RWPE2 (cell line): ENCODE results near the gene CERS1.

Source experiments
- ATAC-seq: fragments of 200-7000 bp; cut with Tn5 transposase; 3 replicates; pipeline ENCODE4 v1.9.1; 2021; ENCODE audit warnings: low read depth
- DNase-seq: peaks from one replicate; pipeline ENCODE4 v3.0.0-alpha.2; 2020; ENCODE audit warnings: low spot score
- H3K27ac ChIP-seq: fragments of 450-650 bp; 2 replicates; pipeline ENCODE4 v1.5.1; 2017; ENCODE audit warnings: mild to moderate bottlenecking; ENCODE audit not compliant: poor library complexity, severe bottlenecking
- H3K27me3 ChIP-seq: fragments of 250-450 bp; sonication (Bioruptor Pico); 2 replicates; pipeline ENCODE4 v1.5.1; 2021; ENCODE audit warnings: mild to moderate bottlenecking, moderate library complexity; ENCODE audit not compliant: insufficient read depth, poor library complexity, severe bottlenecking
- H3K36me3 ChIP-seq: fragments of 250-450 bp; sonication (Bioruptor Pico); 2 replicates; pipeline ENCODE4 v1.5.1; 2020; ENCODE audit warnings: low read depth, mild to moderate bottlenecking, moderate library complexity
- H3K4me1 ChIP-seq: fragments of 250-450 bp; sonication (Bioruptor Pico); 2 replicates; pipeline ENCODE4 v1.5.1; 2021; ENCODE audit warnings: mild to moderate bottlenecking, moderate library complexity; ENCODE audit not compliant: insufficient read depth, poor library complexity, severe bottlenecking
- H3K4me3 ChIP-seq: fragments of 250-450 bp; sonication (Bioruptor Pico); 2 replicates; pipeline ENCODE4 v1.5.1; 2021; ENCODE audit warnings: mild to moderate bottlenecking, moderate library complexity; ENCODE audit not compliant: severe bottlenecking
- H3K9me3 ChIP-seq: fragments of 250-450 bp; sonication (Bioruptor Pico); 2 replicates; pipeline ENCODE4 v1.5.1; 2021; ENCODE audit warnings: mild to moderate bottlenecking, moderate library complexity; ENCODE audit not compliant: severe bottlenecking
- CTCF ChIP-seq: fragments of 450-650 bp; IDR thresholded peaks from one replicate; pipeline ENCODE4 v1.5.1; 2017; ENCODE audit warnings: mild to moderate bottlenecking, moderate library complexity; ENCODE audit not compliant: poor library complexity, severe bottlenecking

The CERS1 gene

GRCh38 chr19:18833141-18833476 is 62.8 kb downstream of the CERS1 start:
- DNase-seq: no peak
- ATAC-seq: peak; percentile 6; the same call in 1 of the 3 replicates
- H3K27ac ChIP-seq: peak overlapping the region; percentile 56

GRCh38 chr19:18832306-18833140 is 63.4 kb downstream of the CERS1 start:
- no peaks in the 10 kb centered on the region for H3K9me3 ChIP-seq
- peaks cover 35% of the 10 kb centered on the region for H3K36me3 ChIP-seq
- peak overlapping the region; percentile 56 for H3K27ac ChIP-seq
- peaks cover 7% of the 10 kb centered on the region for H3K4me1 ChIP-seq
- TF ChIP-seq CTCF: peak; percentile 30
- ATAC-seq (peak; percentile 60), DNase-seq (no peak)
- peak overlapping the region; percentile 83 for H3K4me3 ChIP-seq
- H3K27me3 ChIP-seq: no peaks in the 10 kb centered on the region

More at GRCh38 chr19:18833141-18833476, 62.8 kb downstream of the CERS1 start:
- TF ChIP-seq CTCF: no peak
- Histone ChIP-seq H3K4me1 (peaks cover 7% of the 10 kb centered on the region), H3K4me3 (peak overlapping the region; percentile 83), H3K36me3 (peaks cover 41% of the 10 kb centered on the region), H3K9me3 (no peaks in the 10 kb centered on the region), H3K27me3 (no peaks in the 10 kb centered on the region)

GRCh38 chr19:18831524-18832305 is 64.2 kb downstream of the CERS1 start, which contains the start of gene UPF1:
Gene UPF1 (plus strand): TSS chr19:18831959. CDS start chr19:18832210, 251 bp downstream.
- Histone ChIP-seq H3K27ac (peak within 1 kb of the TSS; percentile 56), H3K9me3 (no peaks in the 10 kb centered on the region), H3K36me3 (peaks cover 29% of the 10 kb centered on the region), H3K4me1 (peaks cover 7% of the 10 kb centered on the region), H3K27me3 (no peaks in the 10 kb centered on the region), H3K4me3 (peak within 1 kb of the TSS; percentile 83)
- TF ChIP-seq CTCF: no peak
- peak; percentile 89 for DNase-seq
- ATAC-seq: peak; percentile 64

GRCh38 chr19:18830488-18830887 is 65.5 kb downstream of the CERS1 start:
- TF ChIP-seq CTCF: no peak
- H3K9me3 ChIP-seq: no peaks in the 10 kb centered on the region
- no peak overlapping the region for H3K27ac ChIP-seq
- peaks cover 7% of the 10 kb centered on the region for H3K4me1 ChIP-seq
- ATAC-seq: no peak
- H3K4me3 ChIP-seq: no peak overlapping the region
- no peak for DNase-seq
- peaks cover 20% of the 10 kb centered on the region for H3K36me3 ChIP-seq
- H3K27me3 ChIP-seq: no peaks in the 10 kb centered on the region
